HepG2 (cell line): ENCODE data around the gene BEST2. TPM values are rescaled to one million over a fixed set of nuclear protein-coding genes. Genes with fewer than 3 reads are reported as not detected.

Experiments used
- AGO2 ChIP-seq: fragments of 200-400 bp; formaldehyde crosslinking; optimal IDR thresholded peaks from 2 replicates; pipeline ENCODE3; 2017; ENCODE audit warnings: mild to moderate bottlenecking, low read depth, low read length, moderate library complexity
- CBX2 ChIP-seq, 2 experiments: fragments of 200-600 bp in 1 of 2; sonication (generic); formaldehyde crosslinking in 1 of 2; IDR thresholded peaks; 2 replicates each; pipeline versions ENCODE4 v1.7.0 to v1.8.1; 2018 to 2022; ENCODE audit warnings: low read depth in 2 of 2, low read length in 1 of 2, mild to moderate bottlenecking in 1 of 2, missing genetic modification reagents in 1 of 2
- CC2D1A ChIP-seq: sonication (generic); formaldehyde crosslinking; IDR thresholded peaks from 2 replicates; pipeline ENCODE4 v1.8.1; 2023; ENCODE audit warnings: mild to moderate bottlenecking, missing genetic modification reagents
- DDIT3 ChIP-seq: sonication (generic); formaldehyde crosslinking; IDR thresholded peaks from 2 replicates; pipeline ENCODE4 v1.4.0; 2020; ENCODE audit warnings: mild to moderate bottlenecking, missing genetic modification reagents
- ELF4 ChIP-seq: sonication (generic); formaldehyde crosslinking; IDR thresholded peaks from 2 replicates; pipeline ENCODE4 v1.5.0; 2020; ENCODE audit warnings: missing genetic modification reagents, mild to moderate bottlenecking, moderate library complexity, borderline replicate concordance
- HOMEZ ChIP-seq: IDR thresholded peaks from 2 replicates; pipeline ENCODE4 v1.6.1; 2016; ENCODE audit warnings: low read depth
- MAX ChIP-seq: IDR thresholded peaks from 2 replicates; pipeline ENCODE4 v1.6.1; 2012; ENCODE audit warnings: inconsistent platforms
- POGK ChIP-seq: sonication (generic); formaldehyde crosslinking; conservative IDR thresholded peaks from 2 replicates; pipeline ENCODE4 v1.8.0; 2022; ENCODE audit warnings: mild to moderate bottlenecking, moderate library complexity, missing genetic modification reagents
- POGZ ChIP-seq: sonication (generic); formaldehyde crosslinking; IDR thresholded peaks from 2 replicates; pipeline ENCODE4 v1.4.0; 2020; ENCODE audit warnings: mild to moderate bottlenecking, missing genetic modification reagents
- ZBTB37 ChIP-seq: sonication (generic); formaldehyde crosslinking; IDR thresholded peaks from 2 replicates; pipeline ENCODE4 v1.4.0; 2020; ENCODE audit warnings: mild to moderate bottlenecking, missing genetic modification reagents
- ZFP41 ChIP-seq: sonication (generic); formaldehyde crosslinking; IDR thresholded peaks from 2 replicates; pipeline ENCODE4 v1.4.0; 2020; ENCODE audit warnings: mild to moderate bottlenecking, missing genetic modification reagents, borderline replicate concordance
- ZNF543 ChIP-seq: sonication (generic); formaldehyde crosslinking; IDR thresholded peaks from 2 replicates; pipeline ENCODE4 v1.4.0; 2020; ENCODE audit warnings: mild to moderate bottlenecking, missing genetic modification reagents
- ZNF577 ChIP-seq: sonication (generic); formaldehyde crosslinking; IDR thresholded peaks from 2 replicates; pipeline ENCODE4 v1.4.0; 2020; ENCODE audit warnings: mild to moderate bottlenecking, low read depth, missing genetic modification reagents, borderline replicate concordance
- ZNF660 ChIP-seq: sonication (generic); formaldehyde crosslinking; IDR thresholded peaks from 2 replicates; pipeline ENCODE4 v1.5.1; 2020; ENCODE audit warnings: mild to moderate bottlenecking, low read depth, missing genetic modification reagents, borderline replicate concordance
- ZNF678 ChIP-seq: sonication (generic); formaldehyde crosslinking; IDR thresholded peaks from 2 replicates; pipeline ENCODE4 v1.4.0; 2020; ENCODE audit warnings: mild to moderate bottlenecking, missing genetic modification reagents
- ZSCAN30 ChIP-seq: sonication (generic); formaldehyde crosslinking; IDR thresholded peaks from 2 replicates; pipeline ENCODE4 v1.5.0; 2020; ENCODE audit warnings: mild to moderate bottlenecking, missing genetic modification reagents
- polyA plus RNA-seq, 8 experiments: library from polyadenylated mRNA; depleted of rRNA in 3 of 8; stranded (reverse) in 7 of 8; unstranded in 1 of 8; fragments of >200 nt; fragmentation: Illumina TruSeq in 4 of 8; extraction: Trizol in 4 of 8; gene quantifications; 2 replicates each; pipeline versions ENCODE4 v1.2.1 to v1.2.3, GENCODE V29; 2011 to 2016; ENCODE audit warnings: low read depth in 4 of 8, missing spikeins in 1 of 8, mixed read lengths in 1 of 8; ENCODE audit not compliant: insufficient read depth in 1 of 8
- total RNA-seq, 5 experiments: library from RNA; depleted of rRNA; stranded (reverse); fragments of >200 nt; fragmentation: Illumina TruSeq; extraction: Trizol; gene quantifications; 2 replicates each; pipeline ENCODE4 v1.2.3, GENCODE V29; 2016; ENCODE audit warnings: low read depth in 1 of 5
- TF ChIP-seq, protein P1 (sequence below): IDR thresholded peaks from 2 replicates; pipeline ENCODE4 v1.6.1; 2012; ENCODE audit warnings: low read length, improper control_type of control experiment

Gene BEST2
- total and polyA plus RNA-seq, 2 of the 13 experiments (the other 11 are each of a cell fraction or from before 2014, with no cell fraction given) = not detected

DNA sequence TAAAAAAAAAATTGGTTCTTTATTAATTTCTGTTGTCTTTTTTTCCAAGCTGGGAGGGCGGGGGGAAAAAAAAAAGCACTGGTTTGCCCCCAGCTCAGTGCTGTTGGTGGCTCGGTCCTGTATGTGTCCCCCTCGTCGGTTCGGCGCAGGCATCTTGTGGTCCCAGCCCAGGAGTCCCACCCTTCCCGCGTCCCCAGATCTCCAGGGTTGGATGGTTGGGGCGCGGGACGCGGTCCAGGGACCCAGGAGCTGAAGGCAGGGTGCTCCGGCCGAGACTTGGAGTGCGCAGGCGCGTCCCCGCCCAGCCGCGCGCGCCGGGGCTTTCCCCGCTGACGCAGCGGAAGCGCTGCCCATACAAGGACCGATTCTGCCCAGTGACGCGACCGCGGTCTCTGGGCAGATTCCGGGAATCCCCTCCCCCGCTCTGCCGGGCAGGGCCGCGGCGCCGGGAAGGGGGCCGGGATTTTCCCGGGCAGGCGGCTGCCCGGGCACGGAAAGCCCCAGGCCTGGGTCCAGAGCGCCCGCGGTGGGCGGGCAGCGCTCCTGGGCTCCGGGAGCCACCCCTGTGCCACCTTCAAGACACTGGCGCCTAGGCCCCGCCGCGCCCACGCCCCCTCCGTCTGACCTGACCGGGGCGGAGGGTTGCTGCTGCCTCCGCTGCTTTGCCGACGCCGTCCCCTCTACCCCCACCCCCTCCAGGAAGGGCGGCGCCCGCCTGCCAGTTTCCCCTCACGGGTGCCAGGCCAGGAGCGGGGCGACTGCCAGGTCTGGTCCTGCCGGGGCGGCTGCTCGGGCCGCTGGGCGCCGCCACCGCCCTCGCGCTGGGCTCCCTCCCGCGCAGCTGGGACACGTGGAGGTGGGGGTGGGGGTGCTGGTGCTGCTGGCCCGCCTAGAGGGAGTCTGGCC lies 42.0 kb downstream of the BEST2 start (continued):
- TF ChIP-seq POGK (no peak), HOMEZ (CRISPR knock-in tag) (no peak), MAX (peak; percentile 88), ZSCAN30 (no peak), ELF4 (CRISPR knock-in tag) (no peak), CC2D1A (CRISPR knock-in tag) (no peak), POGZ (CRISPR knock-in tag) (no peak), ZBTB37 (CRISPR knock-in tag) (no peak), AGO2 (peak; percentile 69), ZNF577 (CRISPR knock-in tag) (no peak), DDIT3 (no peak), CBX2 (IDR thresholded peaks at IDR 0.05; ENCODE audit: low read depth, low read length) (no peak), CBX2 (CRISPR knock-in tag; IDR thresholded peaks at IDR 0.05; ENCODE audit: low read depth) (no peak), ZNF660 (CRISPR knock-in tag) (no peak), ZNF678 (CRISPR knock-in tag) (no peak), ZFP41 (no peak), ZNF543 (CRISPR knock-in tag) (no peak)
- TF ChIP-seq, protein P1, sequence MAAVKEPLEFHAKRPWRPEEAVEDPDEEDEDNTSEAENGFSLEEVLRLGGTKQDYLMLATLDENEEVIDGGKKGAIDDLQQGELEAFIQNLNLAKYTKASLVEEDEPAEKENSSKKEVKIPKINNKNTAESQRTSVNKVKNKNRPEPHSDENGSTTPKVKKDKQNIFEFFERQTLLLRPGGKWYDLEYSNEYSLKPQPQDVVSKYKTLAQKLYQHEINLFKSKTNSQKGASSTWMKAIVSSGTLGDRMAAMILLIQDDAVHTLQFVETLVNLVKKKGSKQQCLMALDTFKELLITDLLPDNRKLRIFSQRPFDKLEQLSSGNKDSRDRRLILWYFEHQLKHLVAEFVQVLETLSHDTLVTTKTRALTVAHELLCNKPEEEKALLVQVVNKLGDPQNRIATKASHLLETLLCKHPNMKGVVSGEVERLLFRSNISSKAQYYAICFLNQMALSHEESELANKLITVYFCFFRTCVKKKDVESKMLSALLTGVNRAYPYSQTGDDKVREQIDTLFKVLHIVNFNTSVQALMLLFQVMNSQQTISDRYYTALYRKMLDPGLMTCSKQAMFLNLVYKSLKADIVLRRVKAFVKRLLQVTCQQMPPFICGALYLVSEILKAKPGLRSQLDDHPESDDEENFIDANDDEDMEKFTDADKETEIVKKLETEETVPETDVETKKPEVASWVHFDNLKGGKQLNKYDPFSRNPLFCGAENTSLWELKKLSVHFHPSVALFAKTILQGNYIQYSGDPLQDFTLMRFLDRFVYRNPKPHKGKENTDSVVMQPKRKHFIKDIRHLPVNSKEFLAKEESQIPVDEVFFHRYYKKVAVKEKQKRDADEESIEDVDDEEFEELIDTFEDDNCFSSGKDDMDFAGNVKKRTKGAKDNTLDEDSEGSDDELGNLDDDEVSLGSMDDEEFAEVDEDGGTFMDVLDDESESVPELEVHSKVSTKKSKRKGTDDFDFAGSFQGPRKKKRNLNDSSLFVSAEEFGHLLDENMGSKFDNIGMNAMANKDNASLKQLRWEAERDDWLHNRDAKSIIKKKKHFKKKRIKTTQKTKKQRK = no peak
